Mesenchymal stem cell (in vitro differentiated cells and primary cell): ENCODE results near the gene CFAP126.

Source experiments
- DNase-seq: peaks from one replicate; pipeline ENCODE4 v3.0.0-alpha.2; 2013
- H2AFZ ChIP-seq: one replicate; pipeline ENCODE4 v1.6.1; 2013; ENCODE audit warnings: low read depth, mild to moderate bottlenecking, control low read depth, inconsistent platforms, low read length, moderate library complexity
- H2AK5ac ChIP-seq: 2 replicates; pipeline ENCODE4 v1.6.1; 2013; ENCODE audit warnings: low read length, moderate library complexity, mild to moderate bottlenecking, inconsistent platforms; ENCODE audit not compliant: severe bottlenecking
- H2BK120ac ChIP-seq: one replicate; pipeline ENCODE4 v1.6.1; 2013; ENCODE audit warnings: low read depth, mild to moderate bottlenecking, inconsistent platforms, low read length, moderate library complexity
- H2BK12ac ChIP-seq, 2 experiments: one replicate each; pipeline ENCODE4 v1.6.1; 2013; ENCODE audit warnings: inconsistent platforms in 2 of 2, low read length in 2 of 2, mild to moderate bottlenecking in 2 of 2, moderate library complexity in 2 of 2, control low read depth in 1 of 2
- H2BK15ac ChIP-seq: one replicate; pipeline ENCODE4 v1.6.1; 2013; ENCODE audit warnings: mild to moderate bottlenecking, low read depth, inconsistent platforms; ENCODE audit not compliant: poor library complexity, severe bottlenecking
- H2BK5ac ChIP-seq: 2 replicates; pipeline ENCODE4 v1.6.1; 2013; ENCODE audit warnings: low read depth, mild to moderate bottlenecking, low read length, control low read depth, inconsistent platforms; ENCODE audit not compliant: poor library complexity, severe bottlenecking
- H3K14ac ChIP-seq, 2 experiments: one replicate each; pipeline ENCODE4 v1.6.1; 2013; ENCODE audit warnings: inconsistent platforms in 2 of 2, low read length in 2 of 2, control low read depth in 1 of 2, mild to moderate bottlenecking in 1 of 2, moderate library complexity in 1 of 2
- H3K18ac ChIP-seq, 2 experiments: one replicate each; pipeline ENCODE4 v1.6.1; 2013; ENCODE audit warnings: inconsistent platforms in 2 of 2, low read length in 2 of 2, control low read depth in 1 of 2, low read depth in 1 of 2, mild to moderate bottlenecking in 1 of 2
- H3K23ac ChIP-seq, 2 experiments: one replicate each; pipeline ENCODE4 v1.6.1; 2013; ENCODE audit warnings: inconsistent platforms in 2 of 2, low read length in 2 of 2, mild to moderate bottlenecking in 2 of 2, moderate library complexity in 2 of 2, control low read depth in 1 of 2
- H3K27ac ChIP-seq: 2 replicates; pipeline ENCODE4 v1.5.1; 2013; ENCODE audit warnings: mild to moderate bottlenecking, moderate library complexity, low read length, control low read depth, inconsistent platforms; ENCODE audit not compliant: poor library complexity, severe bottlenecking
- H3K27me3 ChIP-seq, 2 experiments: 2 replicates each; pipeline versions ENCODE4 v1.6.1 to v1.7.0; 2013; ENCODE audit warnings: low read length in 2 of 2, mild to moderate bottlenecking in 2 of 2, moderate library complexity in 2 of 2, control low read depth in 1 of 2, inconsistent platforms in 1 of 2; ENCODE audit not compliant: control insufficient read depth in 1 of 2, insufficient read depth in 1 of 2
- H3K36me3 ChIP-seq, 2 experiments: 2 replicates each; pipeline versions ENCODE4 v1.6.1 to v1.7.0; 2013; ENCODE audit warnings: low read length in 2 of 2, control low read depth in 1 of 2, inconsistent platforms in 1 of 2, low read depth in 1 of 2, mild to moderate bottlenecking in 1 of 2; ENCODE audit not compliant: insufficient read depth in 2 of 2, control insufficient read depth in 1 of 2
- H3K4ac ChIP-seq, 2 experiments: one replicate each; pipeline ENCODE4 v1.6.1; 2013; ENCODE audit warnings: inconsistent platforms in 2 of 2, low read length in 2 of 2, mild to moderate bottlenecking in 2 of 2, moderate library complexity in 2 of 2, control low read depth in 1 of 2, low read depth in 1 of 2
- H3K4me1 ChIP-seq: 2 replicates; pipeline ENCODE4 v1.6.1; 2013; ENCODE audit warnings: low read depth, low read length, control low read depth; ENCODE audit not compliant: control insufficient read depth, insufficient read depth
- H3K4me2 ChIP-seq: 2 replicates; pipeline ENCODE4 v1.6.1; 2013; ENCODE audit warnings: low read length, mild to moderate bottlenecking, inconsistent platforms; ENCODE audit not compliant: poor library complexity, severe bottlenecking
- H3K4me3 ChIP-seq, 2 experiments: 2 replicates each; pipeline versions ENCODE4 v1.5.1 to v1.7.0; 2013; ENCODE audit warnings: low read length in 2 of 2, mild to moderate bottlenecking in 2 of 2, control low read depth in 1 of 2, low read depth in 1 of 2; ENCODE audit not compliant: insufficient read depth in 1 of 2
- H3K79me1 ChIP-seq: replicated peaks from 2 replicates; pipeline ENCODE4 v1.6.1; 2013; ENCODE audit warnings: mild to moderate bottlenecking, control low read depth, low read length, inconsistent platforms; ENCODE audit not compliant: poor library complexity, severe bottlenecking
- H3K9ac ChIP-seq: 2 replicates; pipeline ENCODE4 v1.7.0; 2013; ENCODE audit warnings: mild to moderate bottlenecking, low read length, moderate library complexity
- H3K9me3 ChIP-seq: 2 replicates; pipeline ENCODE4 v1.7.0; 2013; ENCODE audit warnings: mild to moderate bottlenecking, low read length; ENCODE audit not compliant: control insufficient read depth
- H4K8ac ChIP-seq: one replicate; pipeline ENCODE4 v1.6.1; 2013; ENCODE audit warnings: inconsistent platforms, mild to moderate bottlenecking, low read length, moderate library complexity
- H4K91ac ChIP-seq: one replicate; pipeline ENCODE4 v1.6.1; 2013; ENCODE audit warnings: mild to moderate bottlenecking, low read length, inconsistent platforms

The CFAP126 gene

DNA sequence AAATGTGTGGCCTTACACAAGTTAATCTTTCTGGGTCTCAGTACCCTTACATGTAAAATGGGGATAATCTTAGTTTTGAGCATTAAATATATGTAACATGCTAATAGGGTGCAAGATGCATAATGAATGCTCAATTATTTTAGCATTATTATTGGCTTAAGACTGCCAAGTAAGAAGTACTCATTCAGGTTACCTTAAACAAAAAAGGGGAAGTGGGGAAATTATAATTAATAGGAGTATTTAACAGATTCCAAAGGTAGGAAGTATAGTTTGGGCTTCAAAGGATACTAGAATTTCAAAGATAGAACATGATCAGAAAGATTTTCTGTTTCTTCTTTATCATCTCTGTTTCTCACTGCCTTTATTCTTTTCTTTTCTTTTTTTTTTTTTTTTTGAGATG is 5.8 kb upstream of the CFAP126 start:
- Histone ChIP-seq H4K8ac (no peak overlapping the region), H3K4me2 (no peak overlapping the region), H3K4me3 (no peak overlapping the region)

GRCh38 chr1:161365207-161365606 is 2.5 kb downstream of the CFAP126 start:
- Histone ChIP-seq H3K4me1 (no peaks in the 10 kb centered on the region), H3K9me3 (no peaks in the 10 kb centered on the region), H2BK120ac (no peak overlapping the region), H2BK15ac (no peak overlapping the region), H3K36me3 (peaks cover 3 to 42% of the 10 kb centered on the region in 2 experiments), H3K27ac (no peak overlapping the region), H3K9ac (no peak overlapping the region), H3K23ac (no peak overlapping the region), H3K18ac (no peak overlapping the region), H2AFZ (no peak overlapping the region), H3K14ac (no peak overlapping the region), H3K4me3 (no peak overlapping the region), H3K4me2 (no peak overlapping the region), H2BK12ac (no peak overlapping the region), H2BK5ac (no peak overlapping the region), H4K91ac (no peak overlapping the region), H2AK5ac (no peak overlapping the region), H3K4ac (no peak overlapping the region), H3K79me1 (peaks cover 6% of the 10 kb centered on the region), H4K8ac (no peak overlapping the region), H3K27me3 (no peaks in the 10 kb centered on the region)
- DNase-seq: no peak

More for the DNA sequence above, 5.8 kb upstream of the CFAP126 start:
- no peak overlapping the region for H4K91ac ChIP-seq
- DNase-seq: no peak
- H2BK12ac ChIP-seq: no peak overlapping the region
- H2AK5ac ChIP-seq: no peak overlapping the region
- no peak overlapping the region for H3K27ac ChIP-seq
- no peak overlapping the region for H3K4ac ChIP-seq
- H3K14ac ChIP-seq: no peak overlapping the region
- no peaks in the 10 kb centered on the region for H3K36me3 ChIP-seq
- H2BK120ac ChIP-seq: no peak overlapping the region
- H3K9me3 ChIP-seq: no peaks in the 10 kb centered on the region
- H3K23ac ChIP-seq: no peak overlapping the region
- no peak overlapping the region for H3K18ac ChIP-seq
- no peak overlapping the region for H2AFZ ChIP-seq
- no peaks in the 10 kb centered on the region for H3K27me3 ChIP-seq
- no peaks in the 10 kb centered on the region for H3K4me1 ChIP-seq
- no peak overlapping the region for H2BK15ac ChIP-seq
- no peak overlapping the region for H2BK5ac ChIP-seq
- H3K9ac ChIP-seq: no peak overlapping the region
- H3K79me1 ChIP-seq: no peaks in the 10 kb centered on the region

GRCh38 chr1:161364332-161364731 is 3.3 kb downstream of the CFAP126 start:
- no peak overlapping the region for H3K4ac ChIP-seq
- H3K18ac ChIP-seq: no peak overlapping the region
- no peak overlapping the region for H4K91ac ChIP-seq
- H2BK12ac ChIP-seq: no peak overlapping the region
- no peaks in the 10 kb centered on the region for H3K27me3 ChIP-seq
- no peak overlapping the region for H2AFZ ChIP-seq
- H4K8ac ChIP-seq: no peak overlapping the region
- H3K79me1 ChIP-seq: peaks cover 8% of the 10 kb centered on the region
- H3K4me3 ChIP-seq: no peak overlapping the region
- no peak overlapping the region for H2BK15ac ChIP-seq
- H3K9me3 ChIP-seq: no peaks in the 10 kb centered on the region
- H3K4me2 ChIP-seq: no peak overlapping the region
- H2BK5ac ChIP-seq: no peak overlapping the region
- H2AK5ac ChIP-seq: no peak overlapping the region
- no peaks in the 10 kb centered on the region for H3K4me1 ChIP-seq
- no peak overlapping the region for H2BK120ac ChIP-seq
- H3K14ac ChIP-seq: no peak overlapping the region
- H3K9ac ChIP-seq: peak overlapping the region; percentile 7
- peaks cover 3 to 46% of the 10 kb centered on the region in 2 experiments for H3K36me3 ChIP-seq
- no peak for DNase-seq
- no peak overlapping the region for H3K23ac ChIP-seq
- no peak overlapping the region for H3K27ac ChIP-seq

GRCh38 chr1:161359291-161359690 is 8.4 kb downstream of the CFAP126 start:
- H3K4me3 ChIP-seq: no peak overlapping the region
- no peak overlapping the region for H2AFZ ChIP-seq
- no peaks in the 10 kb centered on the region for H3K9me3 ChIP-seq
- no peak overlapping the region for H2BK120ac ChIP-seq
- no peak overlapping the region for H3K9ac ChIP-seq
- no peak overlapping the region for H4K91ac ChIP-seq
- H3K4me1 ChIP-seq: no peaks in the 10 kb centered on the region
- no peak overlapping the region for H2BK15ac ChIP-seq
- no peaks in the 10 kb centered on the region for H3K27me3 ChIP-seq
- H3K4ac ChIP-seq: no peak overlapping the region
- DNase-seq: no peak
- peaks cover 12 to 38% of the 10 kb centered on the region in 2 experiments for H3K36me3 ChIP-seq
- H2BK5ac ChIP-seq: no peak overlapping the region
- no peak overlapping the region for H3K18ac ChIP-seq
- H4K8ac ChIP-seq: no peak overlapping the region
- no peak overlapping the region for H3K4me2 ChIP-seq
- no peak overlapping the region for H2BK12ac ChIP-seq
- no peak overlapping the region for H3K14ac ChIP-seq
- H2AK5ac ChIP-seq: no peak overlapping the region
- H3K23ac ChIP-seq: no peak overlapping the region
- H3K79me1 ChIP-seq: peaks cover 16% of the 10 kb centered on the region
- no peak overlapping the region for H3K27ac ChIP-seq
